Neutrophil (primary cell): ENCODE results near the gene TMEM131.

Experiments
- H3K27ac ChIP-seq: fragments of 200-600 bp; sonication (generic); 2 replicates; pipeline ENCODE4 v1.5.1; 2016; ENCODE audit warnings: mild to moderate bottlenecking, moderate library complexity
- H3K27me3 ChIP-seq: fragments of 200-600 bp; sonication (generic); 2 replicates; pipeline ENCODE4 v1.6.0; 2016; ENCODE audit warnings: mild to moderate bottlenecking
- H3K36me3 ChIP-seq: fragments of 200-600 bp; sonication (generic); 2 replicates; pipeline ENCODE4 v1.5.1; 2017
- H3K4me1 ChIP-seq, 2 experiments: fragments of 200-600 bp in 1 of 2; sonication (generic) in 1 of 2; 1 replicate in 1 of 2; 2 replicates in 1 of 2; pipeline versions ENCODE4 v1.5.1 to v1.6.1; 2013 to 2016; ENCODE audit warnings: low read depth in 1 of 2, low read length in 1 of 2, mild to moderate bottlenecking in 1 of 2, moderate library complexity in 1 of 2; ENCODE audit not compliant: control insufficient read depth in 1 of 2, insufficient read depth in 1 of 2
- H3K4me3 ChIP-seq, 2 experiments: fragments of 200-600 bp in 1 of 2; sonication (generic) in 1 of 2; 1 replicate in 1 of 2; 2 replicates in 1 of 2; pipeline ENCODE4 v1.5.1; 2013 to 2016; ENCODE audit warnings: low read depth in 1 of 2, low read length in 1 of 2, mild to moderate bottlenecking in 1 of 2, moderate library complexity in 1 of 2
- H3K9me3 ChIP-seq: fragments of 200-600 bp; sonication (generic); 2 replicates; pipeline ENCODE4 v1.5.1; 2016
- CTCF ChIP-seq: fragments of 200-600 bp; sonication (generic); IDR thresholded peaks from 2 replicates; pipeline ENCODE4 v1.5.1; 2016; ENCODE audit warnings: antibody characterized with exemption

TMEM131 gene

GRCh38 chr2:97992836-97993825 is 2.6 kb downstream of the TMEM131 start:
- H3K9me3 ChIP-seq = no peaks in the 10 kb centered on the region
- H3K4me1 ChIP-seq = peaks cover 59 to 65% of the 10 kb centered on the region in 2 experiments
- TF ChIP-seq CTCF = no peak
- no peak overlapping the region for H3K4me3 ChIP-seq
- H3K27me3 ChIP-seq = no peaks in the 10 kb centered on the region
- H3K27ac ChIP-seq = no peak overlapping the region
- H3K36me3 ChIP-seq = no peaks in the 10 kb centered on the region

GRCh38 chr2:97991081-97991856 is 4.5 kb downstream of the TMEM131 start:
- no peaks in the 10 kb centered on the region for H3K9me3 ChIP-seq
- no peaks in the 10 kb centered on the region for H3K27me3 ChIP-seq
- H3K36me3 ChIP-seq = no peaks in the 10 kb centered on the region
- no peak overlapping the region for H3K27ac ChIP-seq
- H3K4me1 ChIP-seq = peaks cover 52 to 59% of the 10 kb centered on the region in 2 experiments
- no peak overlapping the region for H3K4me3 ChIP-seq
- no peak for TF ChIP-seq CTCF

- no peaks in the 10 kb centered on the region for H3K36me3 ChIP-seq
- H3K9me3 ChIP-seq = no peaks in the 10 kb centered on the region
- no peak overlapping the region for H3K4me3 ChIP-seq
- no peaks in the 10 kb centered on the region for H3K27me3 ChIP-seq
- no peak for TF ChIP-seq CTCF
- H3K27ac ChIP-seq = no peak overlapping the region
- H3K4me1 ChIP-seq = peaks cover 35 to 44% of the 10 kb centered on the region in 2 experiments
These were observed 7.0 kb downstream of the TMEM131 start for GRCh38 chr2:97988722-97989121.

- Histone ChIP-seq H3K27ac (no peak overlapping the region), H3K9me3 (no peaks in the 10 kb centered on the region), H3K27me3 (no peaks in the 10 kb centered on the region), H3K4me3 (no peak overlapping the region), H3K4me1 (peaks cover 22 to 25% of the 10 kb centered on the region in 2 experiments), H3K36me3 (no peaks in the 10 kb centered on the region)
- no peak for TF ChIP-seq CTCF
These were observed 9.8 kb downstream of the TMEM131 start for GRCh38 chr2:97985998-97986397.

GRCh38 chr2:97983698-97984097 is 12.1 kb downstream of the TMEM131 start:
- no peaks in the 10 kb centered on the region for H3K36me3 ChIP-seq
- peaks cover 7 to 21% of the 10 kb centered on the region in 2 experiments for H3K4me1 ChIP-seq
- no peaks in the 10 kb centered on the region for H3K9me3 ChIP-seq

More at GRCh38 chr2:97983698-97984097, 12.1 kb downstream of the TMEM131 start:
- no peaks in the 10 kb centered on the region for H3K27me3 ChIP-seq
- no peak overlapping the region for H3K4me3 ChIP-seq
- no peak for TF ChIP-seq CTCF
- H3K27ac ChIP-seq = no peak overlapping the region
